Small intestine (tissue), 7 donors: ENCODE results near the gene LRSAM1. TPM values are rescaled to one million over a fixed set of nuclear protein-coding genes. Genes with fewer than 3 reads are reported as not detected.

Source experiments
- DNase-seq, 2 donors: peaks; one replicate each; pipeline versions ENCODE4 v3.0.0 to v3.0.0-alpha.2; 2013
- FAIRE-seq: peaks from 2 replicates; lab custom pipeline; 2012; peaks lifted over from hg19 to GRCh38; lab: Jason Lieb, UNC
- H3K27ac ChIP-seq, 3 donors: one replicate each; pipeline ENCODE4 v1.5.1; 2013; ENCODE audit warnings: low read length in 2 of 3, mild to moderate bottlenecking in 2 of 3, control low read depth in 1 of 3, inconsistent platforms in 1 of 3, low read depth in 1 of 3, moderate library complexity in 1 of 3
- H3K27me3 ChIP-seq, 3 donors: one replicate each; pipeline ENCODE4 v1.6.1; 2013; ENCODE audit warnings: low read length in 3 of 3, inconsistent platforms in 1 of 3; ENCODE audit not compliant: control insufficient read depth in 3 of 3, insufficient read depth in 3 of 3
- H3K36me3 ChIP-seq, 3 donors: one replicate each; pipeline ENCODE4 v1.6.1; 2013; ENCODE audit warnings: low read length in 3 of 3, inconsistent platforms in 1 of 3, low read depth in 1 of 3, mild to moderate bottlenecking in 1 of 3, moderate library complexity in 1 of 3; ENCODE audit not compliant: control insufficient read depth in 3 of 3, insufficient read depth in 2 of 3
- H3K4me1 ChIP-seq, 3 donors: one replicate each; pipeline ENCODE4 v1.6.1; 2013; ENCODE audit warnings: low read length in 2 of 3, inconsistent platforms in 1 of 3, low read depth in 1 of 3, mild to moderate bottlenecking in 1 of 3, moderate library complexity in 1 of 3; ENCODE audit not compliant: control insufficient read depth in 3 of 3, insufficient read depth in 2 of 3
- H3K4me3 ChIP-seq, 3 donors: one replicate each; pipeline ENCODE4 v1.5.1; 2013; ENCODE audit warnings: low read length in 3 of 3, control low read depth in 1 of 3, inconsistent platforms in 1 of 3, low read depth in 1 of 3, mild to moderate bottlenecking in 1 of 3, moderate library complexity in 1 of 3
- H3K9me3 ChIP-seq, 2 donors: one replicate each; pipeline ENCODE4 v1.6.1; 2013; ENCODE audit warnings: low read depth in 1 of 2, low read length in 1 of 2; ENCODE audit not compliant: control insufficient read depth in 2 of 2, insufficient read depth in 1 of 2
- WGBS, 3 donors: extraction: QIAGEN DNeasy Blood & Tissue Kit; methylation state at CpG; one replicate each; pipeline ENCODE4 v1.1.7; 2013; 5-methylcytosine and 5-hydroxymethylcytosine counted together
- polyA plus RNA-seq, 4 donors: library from polyadenylated mRNA; stranded (reverse) in 3 of 4; unstranded in 1 of 4; fragments of 200-250 nt in 3 of 4; fragments of 120-200 nt in 1 of 4; gene quantifications; one replicate each; pipeline versions ENCODE4 v1.2.1 to v1.2.3, GENCODE V29; 2013
- donor health status: healthy with polysubstance abuse.
- donor health status: control.
- donor health status: control.
- donor health status: Bipolar disorder and iron deficiency.
- donor health status: healthy.

Gene LRSAM1
- polyA plus RNA-seq, 4 donors: 12.8 to 22.8 (median 18.2) TPM

DNA sequence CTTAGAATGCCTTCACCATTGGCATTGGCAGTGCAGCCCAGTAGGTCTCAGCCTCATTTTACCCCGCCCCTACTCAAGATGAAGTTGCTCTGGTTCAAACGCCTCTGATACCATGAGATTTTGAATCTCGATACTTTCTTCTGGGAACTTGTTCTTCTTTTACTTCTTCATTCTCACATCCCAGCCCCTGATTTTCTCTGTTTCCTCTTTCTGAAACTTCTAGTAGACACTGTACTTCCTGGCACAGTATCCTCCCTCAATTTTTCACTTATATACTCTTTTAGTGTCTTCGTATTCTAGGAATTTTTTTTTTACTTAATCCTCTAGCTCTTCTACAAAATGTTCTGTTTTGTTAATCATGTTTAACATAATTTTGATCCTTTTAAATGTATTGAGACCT lies 40.2 kb upstream of the LRSAM1 start:
- no peak for DNase-seq
- H3K9me3 ChIP-seq: no peaks in the 10 kb centered on the region
- 82 to 90% (median 84%) methylated on average over 4 of the region's 4 CpGs for WGBS, 3 donors
- no peak for FAIRE-seq
- H3K4me3 ChIP-seq: no peak overlapping the region
- peaks cover 0 to 46% (median 0%) of the 10 kb centered on the region in 3 donors for H3K36me3 ChIP-seq
- H3K27me3 ChIP-seq: no peaks in the 10 kb centered on the region
- H3K4me1 ChIP-seq: peaks cover 0 to 25% (median 0%) of the 10 kb centered on the region in 3 donors
- peak overlapping the region in 1 of 3 donors; percentile 69 for H3K27ac ChIP-seq

DNA sequence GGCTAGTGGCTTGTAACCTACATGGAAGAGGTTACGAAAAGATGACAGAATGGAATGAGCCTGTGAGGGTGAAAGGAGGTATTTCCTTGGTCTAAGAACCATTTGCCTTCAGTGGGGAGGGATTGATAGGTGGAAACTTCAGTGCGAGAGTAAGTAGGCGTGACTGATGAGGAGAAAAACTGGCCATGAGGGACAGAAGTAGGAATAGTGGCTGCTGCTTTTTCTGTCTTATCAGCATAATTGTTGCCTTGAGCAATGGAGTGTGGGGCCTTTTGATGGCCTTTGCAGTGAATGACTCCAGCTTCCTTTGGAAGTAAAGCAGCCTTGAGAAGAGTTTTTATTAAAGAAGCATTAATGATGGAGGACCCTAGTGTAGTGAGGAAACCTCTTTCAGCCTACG lies 36.2 kb upstream of the LRSAM1 start:
- Histone ChIP-seq H3K4me1 (peaks cover 0 to 44% (median 0%) of the 10 kb centered on the region in 3 donors), H3K27me3 (no peaks in the 10 kb centered on the region), H3K36me3 (peaks cover 0 to 50% (median 0%) of the 10 kb centered on the region in 3 donors), H3K4me3 (no peak overlapping the region), H3K27ac (peak overlapping the region in 1 of 3 donors; percentile 2), H3K9me3 (no peaks in the 10 kb centered on the region)
- WGBS, 3 donors: 87 to 99% (median 92%) methylated on average over 4 of the region's 4 CpGs
- FAIRE-seq: no peak
- DNase-seq: no peak

DNA sequence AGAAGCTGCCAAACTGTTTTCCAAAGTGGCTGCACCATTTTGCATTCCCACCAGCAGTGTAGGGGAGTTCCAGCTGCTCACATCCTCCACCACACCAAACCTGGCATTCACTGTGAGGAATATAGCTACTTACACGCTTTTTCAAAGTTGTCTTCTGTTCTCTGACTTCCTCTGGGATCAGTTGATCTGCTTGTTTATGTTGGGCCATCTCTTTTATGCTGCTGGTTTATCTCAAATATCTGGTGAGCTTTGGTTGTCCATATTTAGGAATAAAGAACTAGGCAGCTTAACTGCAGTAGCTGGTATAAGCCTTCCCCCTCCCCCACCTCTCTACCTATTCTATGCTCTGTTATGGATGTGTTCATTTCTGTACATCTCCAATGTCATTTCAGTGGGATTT lies 35.7 kb upstream of the LRSAM1 start:
- Histone ChIP-seq H3K4me3 (no peak overlapping the region), H3K9me3 (no peaks in the 10 kb centered on the region), H3K27me3 (no peaks in the 10 kb centered on the region), H3K36me3 (peaks cover 0 to 46% (median 0%) of the 10 kb centered on the region in 3 donors), H3K4me1 (peaks cover 0 to 44% (median 0%) of the 10 kb centered on the region in 3 donors), H3K27ac (no peak overlapping the region)
- FAIRE-seq (no peak), DNase-seq (no peak)
- 71 to 100% (median 81%) methylated on average over 1 of the region's 1 CpG for WGBS, 3 donors

DNA sequence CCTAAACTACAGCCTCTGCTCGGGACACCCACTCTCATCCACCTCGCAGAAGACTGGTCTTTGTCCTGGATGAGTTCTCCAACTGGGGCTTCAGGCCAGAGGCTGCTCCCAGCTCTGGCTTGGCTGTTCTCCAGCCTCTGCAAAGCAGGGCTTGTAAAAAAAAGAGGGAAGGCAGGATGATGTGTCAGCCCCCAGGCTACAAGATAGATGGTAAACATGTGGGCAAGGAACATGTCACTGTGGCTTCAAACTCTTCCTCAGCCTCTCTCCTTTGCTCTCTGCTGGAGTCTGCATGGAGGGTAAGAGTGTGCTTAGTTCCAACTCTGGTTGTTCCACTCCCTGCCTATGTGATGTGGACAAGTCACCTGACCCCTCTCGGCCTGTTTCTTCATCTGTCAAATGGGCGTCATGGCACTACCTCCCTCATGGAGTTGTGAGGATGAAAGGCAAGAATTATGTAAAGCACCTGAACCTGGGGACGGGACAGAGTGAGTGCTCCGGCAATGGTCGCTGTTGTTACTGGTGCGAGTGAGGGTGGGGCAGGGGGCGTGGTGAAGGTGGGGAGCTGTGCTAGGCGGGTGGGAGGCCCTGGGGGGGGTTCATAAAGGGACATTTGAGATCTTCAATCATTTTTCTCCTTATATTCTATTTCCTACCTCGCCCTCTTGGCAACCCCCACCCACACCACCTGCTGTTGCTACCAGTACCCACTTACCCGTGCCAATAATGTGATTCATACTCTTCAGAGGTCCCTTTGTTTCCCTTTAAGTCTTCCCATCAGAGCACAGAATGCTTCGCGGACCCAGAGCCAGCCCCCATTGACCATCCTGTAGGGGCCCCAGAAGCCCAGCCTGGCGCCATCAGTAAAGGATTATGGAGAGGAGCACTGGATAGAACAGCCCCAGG lies 33.9 kb upstream of the LRSAM1 start:
- peaks cover 0 to 45% (median 0%) of the 10 kb centered on the region in 3 donors for H3K36me3 ChIP-seq
- H3K27ac ChIP-seq: peak overlapping the region in 1 of 3 donors; percentile 36
- no peak overlapping the region for H3K4me3 ChIP-seq
- H3K9me3 ChIP-seq: no peaks in the 10 kb centered on the region
- WGBS, 3 donors: 69 to 78% (median 77%) methylated on average over 15 of the region's 15 CpGs
- no peak for DNase-seq
- H3K27me3 ChIP-seq: no peaks in the 10 kb centered on the region
- no peak for FAIRE-seq
- peaks cover 0 to 51% (median 4%) of the 10 kb centered on the region in 3 donors for H3K4me1 ChIP-seq

DNA sequence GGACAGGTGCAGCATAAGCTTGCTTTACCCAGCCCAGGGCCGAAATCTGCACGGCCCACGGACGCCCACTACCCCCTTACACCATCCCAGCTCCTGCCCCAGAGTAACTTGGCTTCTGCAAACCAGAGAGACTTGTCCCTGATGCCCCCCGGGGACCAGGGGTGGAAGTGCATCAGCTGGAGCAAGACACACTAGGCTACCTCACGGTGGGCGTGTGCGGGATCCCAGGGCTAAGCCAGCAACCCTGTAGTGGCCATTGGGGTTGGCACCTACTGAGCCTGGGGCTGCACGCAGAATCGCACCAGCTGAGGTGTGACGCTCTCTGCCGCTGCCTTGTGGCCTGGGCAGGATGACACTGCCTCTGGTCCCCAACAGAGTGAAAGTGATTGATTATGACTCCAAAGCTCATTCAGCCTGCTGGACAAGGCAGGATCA lies 33.3 kb upstream of the LRSAM1 start:
- 62 to 72% (median 62%) methylated on average over 12 of the region's 12 CpGs for WGBS, 3 donors
- H3K4me1 ChIP-seq: peaks cover 0 to 54% (median 6%) of the 10 kb centered on the region in 3 donors
- H3K4me3 ChIP-seq: no peak overlapping the region
- peak overlapping the region in 1 of 3 donors; percentile 23 for H3K27ac ChIP-seq
- no peaks in the 10 kb centered on the region for H3K27me3 ChIP-seq
- no peaks in the 10 kb centered on the region for H3K9me3 ChIP-seq
- FAIRE-seq (no peak), DNase-seq (peak; percentile 16 to 66)
- H3K36me3 ChIP-seq: peaks cover 0 to 41% (median 0%) of the 10 kb centered on the region in 3 donors

DNA sequence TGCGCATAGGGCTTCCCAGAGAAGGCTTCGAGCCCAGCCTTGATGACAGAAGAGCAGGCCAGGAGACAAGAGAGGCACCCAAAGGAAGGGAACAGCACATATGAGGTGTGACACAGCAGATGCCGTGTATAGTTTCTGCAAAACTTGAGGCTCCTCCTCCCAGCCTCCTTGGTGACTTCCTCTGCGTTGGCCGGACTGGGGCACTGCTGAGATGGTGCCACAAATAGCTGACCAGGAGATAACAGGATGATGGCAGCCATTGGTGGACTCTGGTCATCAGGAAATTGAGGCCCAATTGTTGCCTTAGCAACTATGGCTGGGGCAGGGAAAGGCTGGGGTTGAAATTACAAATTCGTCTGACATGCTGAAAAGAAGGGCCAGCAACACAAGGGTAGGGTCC lies 32.0 kb upstream of the LRSAM1 start:
- Histone ChIP-seq H3K4me1 (peaks cover 0 to 54% (median 8%) of the 10 kb centered on the region in 3 donors), H3K36me3 (peaks cover 0 to 32% (median 0%) of the 10 kb centered on the region in 3 donors), H3K9me3 (no peaks in the 10 kb centered on the region), H3K4me3 (peak overlapping the region in 1 of 3 donors; percentile 26), H3K27ac (peak overlapping the region in 1 of 3 donors; percentile 60), H3K27me3 (no peaks in the 10 kb centered on the region)
- peak; percentile 14 to 29 for DNase-seq
- no peak for FAIRE-seq
- WGBS, 3 donors: 74 to 87% (median 81%) methylated on average over 6 of the region's 6 CpGs

DNA sequence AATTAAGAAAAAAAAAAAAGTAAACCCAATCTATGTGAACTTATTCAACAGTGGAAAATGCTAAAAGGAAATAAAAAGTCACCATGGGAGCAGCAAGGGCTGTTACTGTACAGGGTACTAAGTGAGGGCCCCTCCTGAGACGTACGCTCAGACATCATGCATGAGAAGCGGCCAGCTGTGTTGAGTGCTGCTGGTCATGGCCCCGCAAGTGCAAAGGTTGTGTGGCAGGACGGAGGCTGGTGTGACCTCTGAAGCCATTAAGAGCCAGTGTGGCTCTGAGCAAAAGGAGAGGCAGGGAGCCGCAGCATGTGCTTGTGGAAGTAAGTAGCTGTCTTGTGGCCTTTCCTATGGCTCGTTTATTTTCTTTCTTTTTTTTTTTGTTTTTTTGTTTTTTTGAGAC lies 30.3 kb upstream of the LRSAM1 start:
- Histone ChIP-seq H3K4me1 (peaks cover 2 to 44% (median 12%) of the 10 kb centered on the region in 3 donors), H3K36me3 (peaks cover 0 to 32% (median 0%) of the 10 kb centered on the region in 3 donors), H3K4me3 (no peak overlapping the region), H3K27me3 (no peaks in the 10 kb centered on the region), H3K27ac (peak overlapping the region in 1 of 3 donors; percentile 80), H3K9me3 (no peaks in the 10 kb centered on the region)
- DNase-seq: peak; percentile 29 to 32
- FAIRE-seq: no peak
- WGBS, 3 donors: 63 to 82% (median 71%) methylated on average over 7 of the region's 7 CpGs

DNA sequence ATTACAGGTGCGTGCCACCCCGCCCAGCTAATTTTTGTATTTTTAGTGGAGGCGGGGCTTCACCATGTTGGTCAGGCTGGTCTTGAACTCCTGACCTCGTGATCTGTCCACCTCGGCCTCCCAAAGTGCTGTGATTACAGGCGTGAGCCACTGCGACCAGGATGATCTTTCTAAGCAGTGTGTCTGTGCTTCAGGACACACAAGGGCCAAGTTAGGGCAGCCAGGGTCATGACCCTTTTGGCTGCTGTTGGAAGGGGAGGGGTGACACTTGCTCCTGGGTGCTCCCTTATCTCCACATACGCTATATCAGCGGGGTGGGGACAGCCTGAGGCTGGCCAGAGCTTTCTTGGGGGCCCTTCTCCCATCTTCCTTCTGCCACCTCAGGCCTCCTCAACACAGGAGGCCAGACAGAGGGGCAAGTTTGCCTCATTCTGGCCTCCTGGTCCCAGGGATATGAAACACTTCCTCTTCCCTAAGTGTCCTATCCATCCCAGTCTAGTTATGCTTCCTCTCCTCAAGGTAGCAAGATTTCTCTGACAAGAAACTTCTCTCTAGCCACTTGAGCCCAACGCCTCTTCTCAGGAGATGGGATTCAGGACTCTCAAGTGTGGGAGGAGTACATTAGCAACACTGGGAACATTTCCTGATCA lies 29.1 kb upstream of the LRSAM1 start:
- Histone ChIP-seq H3K36me3 (peaks cover 0 to 28% (median 0%) of the 10 kb centered on the region in 3 donors), H3K9me3 (no peaks in the 10 kb centered on the region), H3K4me1 (peaks cover 2 to 44% (median 12%) of the 10 kb centered on the region in 3 donors), H3K27me3 (no peaks in the 10 kb centered on the region), H3K27ac (peak overlapping the region in 2 of 3 donors; percentile 27 to 80), H3K4me3 (peak overlapping the region in 1 of 3 donors; percentile 92)
- FAIRE-seq: no peak
- 60 to 78% (median 72%) methylated on average over 10 of the region's 10 CpGs for WGBS, 3 donors
- peak in 1 of 2 donors; percentile 14 for DNase-seq
